ENCODE measurements around the gene UBIAD1. TPM values are rescaled to one million over a fixed set of nuclear protein-coding genes. Genes with fewer than 3 reads are reported as not detected.

The UBIAD1 gene
- total RNA-seq, 1 donor from 2014 or later, result 22.0 TPM

DNA sequence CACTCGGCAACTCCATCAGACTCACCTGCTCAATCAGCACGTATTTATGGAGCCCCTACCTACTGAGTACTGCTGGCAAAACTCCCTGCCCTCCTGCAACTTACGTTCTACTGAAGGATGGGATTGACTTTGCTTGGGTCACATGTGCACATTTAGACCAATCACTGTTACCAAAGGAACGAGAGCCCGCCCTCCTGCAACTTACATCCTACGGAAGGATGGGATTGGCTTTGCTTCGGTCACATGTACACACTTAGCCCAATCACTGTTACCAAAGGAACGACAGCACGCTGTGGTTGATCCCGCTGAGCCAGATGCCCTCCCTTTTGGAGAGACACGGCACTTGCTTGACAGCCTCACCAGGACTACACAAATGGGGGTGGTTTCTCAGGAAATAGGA is 46.0 kb downstream of the UBIAD1 start:
- H3K27ac Mint-ChIP-seq (ENCODE audit: unreplicated experiment), result no peak overlapping the region
- H3K4me1 Mint-ChIP-seq, result peaks cover 16% of the 10 kb centered on the region
- H3K9me3 Mint-ChIP-seq, result no peaks in the 10 kb centered on the region
- DNase-seq (ENCODE audit: low read depth, low spot score), result no peak
- no peaks in the 10 kb centered on the region for H3K27me3 Mint-ChIP-seq (ENCODE audit: low read depth)
- no peak overlapping the region for H3K4me3 Mint-ChIP-seq
- H3K36me3 Mint-ChIP-seq (ENCODE audit: low read depth), result no peaks in the 10 kb centered on the region
- TF ChIP-seq CTCF (conservative IDR thresholded peaks at IDR 0.05), result no peak

DNA sequence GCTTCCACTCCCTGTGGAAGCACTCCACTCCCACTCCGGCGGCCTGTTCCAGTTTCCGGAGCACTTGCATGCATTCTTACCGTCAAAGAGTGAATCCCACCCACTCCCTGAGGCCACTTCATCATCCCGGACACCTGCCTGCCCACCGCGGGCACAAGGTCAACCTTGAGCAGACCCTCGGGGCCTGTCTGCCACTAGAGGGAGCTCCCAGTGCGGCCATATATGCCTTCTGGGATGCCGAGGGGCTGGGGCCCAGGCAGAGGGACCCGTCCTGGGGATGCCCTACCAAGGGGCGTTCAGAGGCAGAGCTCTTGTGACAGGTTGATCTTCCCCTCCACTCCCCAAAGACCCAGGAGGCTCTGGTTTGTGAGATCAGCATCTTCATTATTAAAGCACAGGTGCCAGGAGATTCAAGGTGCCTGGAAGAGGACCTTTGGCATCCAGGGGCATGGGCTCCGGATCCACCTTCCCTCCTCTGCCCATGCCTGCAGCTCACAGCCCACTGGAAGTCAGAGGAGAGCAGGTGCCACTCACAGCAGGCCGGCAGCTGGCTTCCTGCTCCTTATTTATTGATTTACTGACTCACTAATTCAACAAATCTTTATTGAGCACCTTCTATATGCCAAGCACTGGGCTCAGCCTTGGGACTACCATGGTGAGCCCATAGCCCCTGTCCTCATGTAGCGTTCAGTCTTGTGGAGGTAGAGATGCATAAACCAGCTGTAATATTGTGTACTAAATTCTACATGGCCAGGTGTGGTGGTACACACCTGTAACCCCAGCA is 47.3 kb downstream of the UBIAD1 start:
- Mint-ChIP-seq H3K9me3 (no peaks in the 10 kb centered on the region), H3K27ac (ENCODE audit: unreplicated experiment) (no peak overlapping the region), H3K4me1 (peaks cover 29% of the 10 kb centered on the region), H3K36me3 (ENCODE audit: low read depth) (no peaks in the 10 kb centered on the region), H3K4me3 (no peak overlapping the region), H3K27me3 (ENCODE audit: low read depth) (no peaks in the 10 kb centered on the region)
- peak; percentile 72 for TF ChIP-seq CTCF (conservative IDR thresholded peaks at IDR 0.05)
- DNase-seq (ENCODE audit: low read depth, low spot score), result peak; percentile 64

DNA sequence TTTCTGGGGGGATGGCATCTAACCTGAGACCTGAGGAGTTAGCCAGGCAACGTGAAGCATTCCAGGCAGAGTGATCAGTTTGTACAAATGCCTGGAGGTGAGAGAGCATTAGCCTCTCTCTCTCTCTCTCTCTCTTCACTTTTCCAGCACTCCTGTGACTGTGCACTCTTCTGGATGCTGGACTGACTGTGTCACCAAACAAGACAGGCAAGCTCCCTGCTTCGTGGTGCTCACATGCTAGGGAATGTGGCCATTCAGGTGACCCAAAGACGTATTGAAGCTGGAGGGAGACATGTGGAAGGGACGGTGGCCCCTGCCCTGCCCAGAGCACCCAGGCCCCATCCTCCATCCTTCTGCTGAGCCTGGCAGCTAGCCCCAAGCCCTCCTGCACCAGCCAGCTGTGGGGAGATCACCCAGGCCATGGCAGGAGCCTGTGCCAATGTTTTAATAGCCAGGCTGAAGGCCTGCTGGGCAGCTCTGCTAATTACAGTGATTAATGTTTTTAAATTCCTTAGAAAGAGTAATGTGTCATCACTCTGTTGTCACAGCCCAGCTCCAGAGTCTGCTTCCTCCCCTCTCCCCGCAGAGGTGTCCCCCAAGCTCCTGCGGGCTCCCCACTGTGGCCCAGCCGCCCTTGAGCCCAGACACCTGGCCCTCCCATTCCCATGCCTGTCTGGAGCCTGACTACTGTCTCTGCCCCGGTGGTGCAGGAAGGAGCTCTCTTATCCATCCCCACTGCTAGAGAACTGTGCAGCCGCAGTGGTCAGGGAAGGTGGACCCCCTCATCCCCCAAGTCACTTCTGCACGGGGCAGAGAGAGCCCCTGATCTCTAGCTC is 48.9 kb downstream of the UBIAD1 start:
- Mint-ChIP-seq H3K27ac (ENCODE audit: unreplicated experiment) (no peak overlapping the region), H3K9me3 (no peaks in the 10 kb centered on the region), H3K36me3 (ENCODE audit: low read depth) (no peaks in the 10 kb centered on the region), H3K27me3 (ENCODE audit: low read depth) (no peaks in the 10 kb centered on the region), H3K4me1 (peaks cover 24% of the 10 kb centered on the region), H3K4me3 (no peak overlapping the region)
- no peak for TF ChIP-seq CTCF (conservative IDR thresholded peaks at IDR 0.05)
- no peak for DNase-seq (ENCODE audit: low read depth, low spot score)

GRCh38 chr1:11324567-11325165 is 51.7 kb downstream of the UBIAD1 start:
- Mint-ChIP-seq H3K27ac (ENCODE audit: unreplicated experiment) (no peak overlapping the region), H3K4me3 (no peak overlapping the region), H3K36me3 (ENCODE audit: low read depth) (no peaks in the 10 kb centered on the region), H3K27me3 (ENCODE audit: low read depth) (no peaks in the 10 kb centered on the region), H3K9me3 (no peaks in the 10 kb centered on the region), H3K4me1 (peaks cover 21% of the 10 kb centered on the region)
- no peak for DNase-seq (ENCODE audit: low read depth, low spot score)
- no peak for TF ChIP-seq CTCF (conservative IDR thresholded peaks at IDR 0.05)

- Mint-ChIP-seq H3K4me3 (no peak overlapping the region), H3K27me3 (ENCODE audit: low read depth) (no peaks in the 10 kb centered on the region), H3K27ac (ENCODE audit: unreplicated experiment) (no peak overlapping the region), H3K9me3 (no peaks in the 10 kb centered on the region), H3K4me1 (peaks cover 16% of the 10 kb centered on the region), H3K36me3 (ENCODE audit: low read depth) (no peaks in the 10 kb centered on the region)
- no peak for TF ChIP-seq CTCF (conservative IDR thresholded peaks at IDR 0.05)
- no peak for DNase-seq (ENCODE audit: low read depth, low spot score)
Measured at GRCh38 chr1:11326070-11326469, 53.1 kb downstream of the UBIAD1 start.
